ENCODE results near the gene CCDC27. TPM values are rescaled to one million over a fixed set of nuclear protein-coding genes. Genes with fewer than 3 reads are reported as not detected.

Gene CCDC27
- total RNA-seq: not detected
- polyA plus RNA-seq: not detected

- H3K4me1 ChIP-seq (ENCODE audit: control insufficient read depth in 4 of 4, insufficient read depth in 4 of 4, low read length in 3 of 4): peaks cover 0 to 3% (median 0%) of the 10 kb centered on the region in 4 donors
- TF ChIP-seq FOXA2 (IDR thresholded peaks at IDR 0.05) (no peak), CTCF (IDR thresholded peaks at IDR 0.05; ENCODE audit: low read depth, low read length, missing input control) (no peak), YY1 (IDR thresholded peaks at IDR 0.05) (no peak), GABPA (IDR thresholded peaks at IDR 0.05 in 1 of 2, conservative IDR thresholded peaks at IDR 0.05 in 1 of 2) (no peak), ZBTB33 (IDR thresholded peaks at IDR 0.05) (no peak), JUND (IDR thresholded peaks at IDR 0.05) (no peak), EGR1 (IDR thresholded peaks at IDR 0.05; ENCODE audit: low read depth in 2 of 2) (no peak), RAD21 (IDR thresholded peaks at IDR 0.05) (no peak), HNF4A (conservative IDR thresholded peaks at IDR 0.05) (no peak)
- no peak for DNase-seq (ENCODE audit: low spot score)
- H3K27ac ChIP-seq (ENCODE audit: low read depth in 1 of 2, low read length in 2 of 2): no peak within 1 kb of the TSS
- no peaks in the 10 kb centered on the region for H3K36me3 ChIP-seq (ENCODE audit: control insufficient read depth in 4 of 4, insufficient read depth in 3 of 4, low read depth in 1 of 4, low read length in 3 of 4)
- H3K9ac ChIP-seq (ENCODE audit: low read depth in 1 of 2, low read length in 2 of 2): no peak within 1 kb of the TSS
- 84% methylated on average over 17 of the region's 17 CpGs for WGBS
- peaks cover 0 to 3% (median 0%) of the 10 kb centered on the region in 4 donors for H3K27me3 ChIP-seq (ENCODE audit: control insufficient read depth in 4 of 4, insufficient read depth in 4 of 4, low read length in 3 of 4)
- H3K9me3 ChIP-seq (ENCODE audit: control insufficient read depth in 4 of 4, low read length in 3 of 4): no peaks in the 10 kb centered on the region
- H3K4me3 ChIP-seq (ENCODE audit: low read depth in 1 of 3, low read length in 3 of 3): no peak within 1 kb of the TSS
Observed at GRCh38 chr1:3752400-3752945, at the start of gene CCDC27. CCDC27 (plus strand) TSS chr1:3752450; CDS start chr1:3752482, 32 bp downstream.

- Histone ChIP-seq H3K36me3 (ENCODE audit: control insufficient read depth in 4 of 4, insufficient read depth in 3 of 4, low read depth in 1 of 4, low read length in 3 of 4) (no peaks in the 10 kb centered on the region), H3K4me1 (ENCODE audit: control insufficient read depth in 4 of 4, insufficient read depth in 4 of 4, low read length in 3 of 4) (no peaks in the 10 kb centered on the region), H3K27ac (ENCODE audit: low read depth in 1 of 2, low read length in 2 of 2) (no peak overlapping the region), H3K9me3 (ENCODE audit: control insufficient read depth in 4 of 4, low read length in 3 of 4) (no peaks in the 10 kb centered on the region), H3K9ac (ENCODE audit: low read depth in 1 of 2, low read length in 2 of 2) (no peak overlapping the region), H3K4me3 (ENCODE audit: low read depth in 1 of 3, low read length in 3 of 3) (no peak overlapping the region), H3K27me3 (ENCODE audit: control insufficient read depth in 4 of 4, insufficient read depth in 4 of 4, low read length in 3 of 4) (no peaks in the 10 kb centered on the region)
- TF ChIP-seq FOXA1 (IDR thresholded peaks at IDR 0.05): no peak
- TF ChIP-seq MAX (IDR thresholded peaks at IDR 0.05): no peak
- TF ChIP-seq REST (IDR thresholded peaks at IDR 0.05): no peak
- TF ChIP-seq FOXA2 (IDR thresholded peaks at IDR 0.05): no peak
- no peak for TF ChIP-seq ATF3 (IDR thresholded peaks at IDR 0.05)
- TF ChIP-seq SP1 (IDR thresholded peaks at IDR 0.05): no peak
- no peak for TF ChIP-seq YY1 (IDR thresholded peaks at IDR 0.05)
- TF ChIP-seq GABPA (IDR thresholded peaks at IDR 0.05 in 1 of 2, conservative IDR thresholded peaks at IDR 0.05 in 1 of 2): no peak
- TF ChIP-seq TAF1 (conservative IDR thresholded peaks at IDR 0.05): no peak
- no peak for TF ChIP-seq RAD21 (IDR thresholded peaks at IDR 0.05)
- TF ChIP-seq RXRA (IDR thresholded peaks at IDR 0.05): no peak
- no peak for TF ChIP-seq ZBTB33 (IDR thresholded peaks at IDR 0.05)
- TF ChIP-seq HNF4G (IDR thresholded peaks at IDR 0.05): no peak
- no peak for TF ChIP-seq JUND (IDR thresholded peaks at IDR 0.05)
- no peak for TF ChIP-seq HNF4A (conservative IDR thresholded peaks at IDR 0.05)
- no peak for TF ChIP-seq EGR1 (IDR thresholded peaks at IDR 0.05; ENCODE audit: low read depth in 2 of 2)
- no peak for TF ChIP-seq CTCF (IDR thresholded peaks at IDR 0.05; ENCODE audit: low read depth, low read length, missing input control)
- TF ChIP-seq NR2F2 (IDR thresholded peaks at IDR 0.05): no peak
- no peak for DNase-seq (ENCODE audit: low spot score)
- 79% methylated on average over 19 of the region's 19 CpGs for WGBS
Observed at GRCh38 chr1:3702528-3702927, 49.7 kb upstream of the CCDC27 start.

Data from liver (tissue), 9 donors.